Superior temporal gyrus (tissue), 1 donor: ENCODE measurements around the gene HOXC5.

Experiments used
- DNase-seq: peaks from one replicate; pipeline ENCODE4 v3.0.0-alpha.2; 2016; ENCODE audit errors: extremely low spot score

HOXC5 gene

DNA sequence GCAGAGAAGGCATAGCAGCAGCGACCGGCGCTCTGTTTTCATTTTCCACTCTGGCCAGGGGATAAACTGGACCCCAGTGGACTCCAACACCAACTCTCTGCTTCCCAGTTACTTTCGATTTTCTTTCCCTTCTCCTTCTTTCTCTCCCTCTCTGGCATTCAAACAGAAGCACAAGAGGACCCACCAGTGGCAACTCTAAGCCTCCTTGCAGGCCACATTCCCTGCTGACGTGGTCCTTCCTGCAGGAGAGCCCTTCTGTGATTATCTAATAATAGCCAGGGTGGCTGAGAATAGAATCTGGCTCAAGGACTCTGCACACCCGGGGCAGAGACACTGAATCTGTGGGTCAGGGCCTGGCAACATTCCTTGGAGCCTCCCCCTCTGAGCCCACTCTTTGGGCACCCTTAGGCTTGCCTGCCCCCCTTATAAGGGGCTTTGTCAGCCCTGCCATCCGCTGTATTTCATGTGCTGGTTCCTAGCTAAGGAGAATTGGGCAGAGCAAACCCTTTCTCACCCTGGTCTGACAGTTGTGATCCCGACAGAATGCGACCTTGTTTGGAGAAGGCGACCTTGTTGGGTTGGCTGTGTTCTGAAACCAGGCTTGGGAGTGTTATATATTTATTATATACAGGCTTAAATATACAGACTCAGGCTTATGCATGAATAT, 12.8 kb upstream of the HOXC5 start:
- DNase-seq: no peak

DNA sequence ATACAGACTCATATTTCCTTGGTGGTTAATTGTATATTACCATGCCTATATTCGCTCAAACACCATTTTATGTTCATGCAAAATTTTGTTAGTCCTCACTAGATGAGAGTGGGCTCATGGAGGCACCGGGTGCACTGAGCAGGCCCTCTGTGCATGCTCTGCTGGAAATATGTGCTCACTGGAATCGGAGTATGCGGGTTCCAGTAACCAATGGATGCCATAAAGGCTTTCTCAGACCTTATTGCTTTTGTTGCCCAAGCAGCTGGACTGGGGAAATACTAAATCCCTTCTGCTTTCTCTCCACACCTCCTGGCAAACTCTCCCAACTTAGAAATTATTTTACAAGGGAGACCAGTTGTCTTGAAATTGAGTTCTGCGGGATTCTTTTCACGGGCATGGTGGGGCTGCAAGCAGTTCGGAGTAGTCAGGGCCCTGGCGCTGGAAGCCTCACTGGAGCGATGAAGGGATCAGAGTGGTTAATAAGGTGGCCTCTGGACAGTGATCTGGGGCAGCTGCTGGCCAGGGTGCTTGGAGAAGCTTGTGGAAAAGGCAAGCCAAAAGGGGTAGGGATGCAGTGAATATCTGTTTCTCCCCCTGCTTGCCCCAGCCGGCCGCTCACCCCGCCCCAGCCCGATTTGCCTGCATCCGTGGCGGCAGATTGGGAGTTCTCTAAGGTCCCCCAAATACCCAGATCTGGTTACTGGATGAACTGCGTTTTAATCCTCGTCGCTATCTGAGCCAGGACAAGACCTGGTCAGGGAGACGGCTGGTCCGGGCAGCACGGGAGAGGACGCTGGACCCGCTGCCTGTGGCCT, 12.1 kb upstream of the HOXC5 start:
- no peak for DNase-seq

DNA sequence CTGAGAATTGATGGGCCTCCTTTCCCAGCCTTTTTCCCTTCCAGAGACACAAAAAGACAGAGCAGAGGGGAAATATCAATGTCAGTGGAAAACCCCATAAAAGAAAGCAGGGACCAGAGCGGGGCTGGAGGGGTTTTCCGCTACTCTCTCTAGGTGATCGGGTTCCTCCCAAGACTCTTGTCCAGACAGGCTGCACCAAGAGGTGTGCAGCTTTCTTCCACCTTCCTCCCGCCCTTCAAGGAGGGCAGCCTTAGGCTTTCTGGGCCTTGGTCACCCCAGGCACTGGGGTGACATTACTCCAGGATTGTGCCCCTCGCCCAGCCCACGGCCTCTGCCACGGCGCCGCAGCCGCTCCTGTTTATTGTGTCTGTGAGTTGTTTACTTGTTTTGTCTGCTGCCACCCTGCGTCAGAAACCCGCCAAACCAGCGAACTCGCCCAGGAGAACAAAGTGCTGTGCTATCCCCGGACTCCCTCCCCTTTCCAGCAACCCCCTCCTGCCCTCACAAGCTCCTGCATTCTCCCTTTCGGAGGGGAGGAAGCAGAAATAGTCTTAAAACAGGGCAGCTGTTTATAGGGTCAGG, 11.3 kb upstream of the HOXC5 start:
- DNase-seq: no peak

DNA sequence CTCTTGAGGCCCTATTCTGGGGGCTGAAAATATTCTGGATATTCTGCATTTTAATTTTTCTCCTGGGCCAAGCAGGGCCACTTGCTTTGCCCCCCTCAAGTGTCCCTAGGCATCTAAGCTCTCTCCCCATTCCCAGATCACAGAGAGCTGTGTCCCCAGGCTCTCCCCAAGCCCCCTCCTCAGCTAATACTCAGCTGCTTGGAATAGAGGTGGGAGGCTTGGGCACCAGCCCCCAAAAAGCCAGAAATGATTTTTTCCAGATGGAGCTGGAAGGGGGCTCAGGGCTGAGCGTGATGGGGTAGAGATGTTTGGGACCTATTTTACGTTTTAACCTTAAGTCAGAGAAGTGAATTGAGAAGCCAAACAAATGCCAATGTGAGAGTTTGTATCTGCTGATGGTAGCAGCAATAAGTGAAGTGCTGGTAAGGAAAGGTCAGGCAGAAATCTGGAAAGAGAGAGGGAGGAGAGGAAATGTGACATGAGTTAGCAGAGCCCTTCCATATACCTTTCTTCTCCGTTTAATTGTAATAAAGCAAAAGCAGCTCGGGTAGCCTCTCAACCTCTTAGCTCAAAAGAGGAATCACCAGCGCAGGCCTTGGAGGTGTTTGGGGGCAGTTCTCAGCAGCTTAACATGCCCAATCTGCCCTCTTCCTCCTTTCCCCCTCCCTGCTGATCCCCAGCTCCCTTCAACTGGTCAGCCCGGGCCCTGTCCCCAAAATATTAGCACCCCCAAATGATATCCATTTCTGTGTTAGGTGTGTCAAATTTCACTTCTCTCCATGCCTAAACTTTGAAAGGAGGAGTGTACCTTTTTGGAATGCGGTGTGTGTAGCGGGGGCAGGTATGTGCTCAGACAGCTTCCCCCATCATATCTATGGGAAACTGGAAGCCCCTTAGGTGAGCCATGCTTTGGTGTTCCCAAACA, 9.6 kb upstream of the HOXC5 start:
- DNase-seq: no peak

DNA sequence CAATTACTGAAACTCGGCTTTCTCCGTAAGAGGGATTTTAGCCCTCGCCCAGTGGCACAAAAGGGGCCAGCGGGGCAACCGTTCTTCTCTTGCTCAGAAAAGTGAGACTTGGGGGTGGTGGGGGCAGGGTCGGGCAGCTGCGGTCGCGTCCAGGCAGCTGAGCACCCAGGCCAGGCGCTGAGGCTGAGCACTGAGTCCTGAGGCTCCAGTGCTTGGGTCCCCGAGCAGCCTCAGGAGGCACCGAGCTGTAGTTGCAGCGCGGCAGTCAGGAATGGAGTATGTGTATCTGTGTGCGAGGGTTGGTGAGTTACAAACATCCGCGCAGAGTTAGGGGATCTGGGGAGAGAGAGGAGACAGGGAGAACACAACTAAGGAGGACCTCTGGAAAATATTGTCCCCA, 8.7 kb upstream of the HOXC5 start:
- DNase-seq: no peak

DNA sequence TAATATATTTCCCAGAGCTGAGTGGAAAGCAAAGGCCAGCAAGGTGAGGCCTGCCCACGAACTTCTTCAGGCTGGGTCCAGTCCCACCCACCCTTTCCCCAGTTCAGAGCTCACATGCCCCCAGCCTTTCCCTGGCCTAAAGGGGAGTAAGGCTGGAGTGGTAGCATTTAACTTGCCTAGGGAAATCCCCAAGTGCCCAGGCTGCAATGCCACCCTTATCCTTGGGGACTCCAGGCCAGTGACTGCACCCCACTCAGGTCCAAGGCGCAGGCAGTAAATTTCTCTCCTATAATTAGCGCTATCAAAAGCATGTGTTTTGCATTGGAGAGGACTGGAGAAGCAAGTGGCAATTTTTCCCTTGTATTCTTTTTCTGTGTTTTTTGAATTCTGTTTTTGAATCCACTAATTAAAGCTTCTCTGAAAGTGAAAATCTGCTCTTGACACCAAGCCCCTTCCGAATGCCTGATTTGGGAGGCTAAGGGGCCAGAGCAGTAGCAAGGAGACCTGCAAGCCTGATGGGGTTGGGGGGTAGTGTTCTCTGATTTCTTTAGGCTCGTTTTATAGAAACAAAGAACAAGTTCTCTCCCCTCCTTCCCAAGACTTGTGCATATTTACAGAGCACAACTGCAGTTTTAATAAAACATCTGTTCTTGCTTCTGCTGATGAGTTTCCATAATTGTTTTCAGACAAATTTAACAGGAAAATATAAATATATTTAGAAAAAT, 8.1 kb upstream of the HOXC5 start:
- DNase-seq: no peak

DNA sequence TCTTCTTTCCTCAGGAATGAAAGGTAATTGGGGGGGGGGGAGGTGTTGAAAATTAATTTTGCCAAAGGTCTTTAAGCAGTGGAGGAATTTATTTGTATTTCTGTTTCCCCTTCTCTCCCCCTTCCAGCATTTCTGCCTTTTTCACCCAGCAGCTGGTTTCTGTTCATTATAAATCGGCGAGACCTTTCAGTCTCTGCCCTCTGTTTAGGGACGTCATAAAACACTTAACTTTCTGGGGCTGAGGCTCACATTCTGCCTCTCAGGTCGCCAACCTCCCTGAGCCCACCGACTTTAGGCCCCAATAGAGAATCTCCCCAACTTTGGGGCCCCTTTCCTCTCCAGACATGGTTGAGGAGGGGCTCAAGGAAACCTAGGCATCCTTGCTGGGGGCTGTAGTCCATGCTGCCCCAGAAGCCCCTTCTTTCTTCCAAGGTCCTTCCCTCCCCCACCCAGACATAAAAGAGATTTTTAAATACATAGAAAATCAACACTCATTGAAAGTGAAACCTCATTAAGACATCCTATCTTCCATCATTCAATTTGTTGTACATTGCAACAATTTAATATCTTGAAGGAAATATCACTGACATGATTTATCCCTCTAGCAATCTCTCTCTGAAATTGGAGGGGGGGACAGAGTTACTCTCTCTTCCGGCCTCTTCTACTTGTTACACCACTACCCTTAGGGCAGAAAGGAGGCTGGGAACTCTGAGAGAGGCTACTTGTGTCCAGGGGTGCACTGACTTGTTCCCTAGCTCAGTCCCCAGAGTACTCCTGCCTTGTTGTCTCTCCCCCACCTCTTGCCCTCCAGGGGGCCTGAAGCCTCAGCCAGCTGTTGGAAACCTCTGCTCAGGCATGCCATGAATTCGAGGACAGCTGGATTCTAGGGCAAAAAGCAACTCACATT, 7.1 kb upstream of the HOXC5 start:
- no peak for DNase-seq

DNA sequence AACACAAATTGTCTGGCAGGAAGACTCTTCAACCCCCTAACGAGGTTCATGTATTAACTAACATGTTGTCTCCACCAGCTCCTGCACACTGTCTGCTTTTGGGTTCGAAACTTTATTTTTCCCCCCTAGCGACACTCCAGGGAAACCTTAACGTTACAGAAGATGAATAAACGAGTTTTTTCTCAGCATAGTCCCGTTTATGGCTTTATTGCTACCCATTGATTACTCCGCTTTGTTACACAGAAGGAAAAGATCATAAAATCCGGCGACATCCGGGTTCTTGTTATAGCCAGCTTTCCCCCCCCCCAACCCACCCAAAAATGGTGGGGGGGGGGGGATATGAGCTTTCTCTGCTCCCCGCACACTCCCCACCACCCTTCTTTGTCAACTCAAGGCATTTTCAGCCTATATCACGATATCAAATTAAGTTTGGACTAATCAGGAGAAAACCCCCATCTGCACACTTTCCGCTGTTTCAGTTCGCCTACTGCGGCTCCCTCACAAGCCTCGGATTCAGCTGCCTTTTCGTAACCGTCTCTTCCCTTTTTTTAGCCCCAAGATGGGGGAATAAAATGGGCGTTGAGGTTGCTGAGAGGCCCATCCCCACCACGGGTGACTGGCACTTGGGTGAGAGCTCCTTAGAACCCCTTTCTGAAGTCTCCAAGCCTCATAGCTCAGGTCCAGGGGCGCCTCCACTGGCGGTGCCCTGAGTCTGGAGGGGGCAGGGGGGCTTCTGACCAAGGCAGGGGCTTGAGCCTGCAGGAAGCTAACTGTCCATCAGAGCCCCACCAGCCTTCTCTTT, 6.0 kb upstream of the HOXC5 start:
- no peak for DNase-seq

DNA sequence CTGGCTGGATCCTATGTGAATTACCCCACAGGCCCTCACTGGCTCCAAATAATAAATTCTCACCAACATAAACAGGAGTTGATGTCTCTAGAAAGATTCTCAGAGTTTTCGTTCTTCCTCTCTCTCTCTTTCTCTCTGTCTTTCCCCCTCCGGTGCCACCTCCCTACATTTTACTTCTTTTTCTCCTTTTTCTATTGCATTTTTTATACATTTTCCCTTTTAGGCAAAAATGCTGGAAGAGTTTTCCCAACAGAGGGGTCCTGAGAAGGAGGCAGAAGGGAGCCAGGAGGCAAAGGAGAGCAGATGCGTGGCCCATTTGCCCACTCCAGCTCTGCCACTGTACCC, 5.4 kb upstream of the HOXC5 start:
- DNase-seq: no peak

DNA sequence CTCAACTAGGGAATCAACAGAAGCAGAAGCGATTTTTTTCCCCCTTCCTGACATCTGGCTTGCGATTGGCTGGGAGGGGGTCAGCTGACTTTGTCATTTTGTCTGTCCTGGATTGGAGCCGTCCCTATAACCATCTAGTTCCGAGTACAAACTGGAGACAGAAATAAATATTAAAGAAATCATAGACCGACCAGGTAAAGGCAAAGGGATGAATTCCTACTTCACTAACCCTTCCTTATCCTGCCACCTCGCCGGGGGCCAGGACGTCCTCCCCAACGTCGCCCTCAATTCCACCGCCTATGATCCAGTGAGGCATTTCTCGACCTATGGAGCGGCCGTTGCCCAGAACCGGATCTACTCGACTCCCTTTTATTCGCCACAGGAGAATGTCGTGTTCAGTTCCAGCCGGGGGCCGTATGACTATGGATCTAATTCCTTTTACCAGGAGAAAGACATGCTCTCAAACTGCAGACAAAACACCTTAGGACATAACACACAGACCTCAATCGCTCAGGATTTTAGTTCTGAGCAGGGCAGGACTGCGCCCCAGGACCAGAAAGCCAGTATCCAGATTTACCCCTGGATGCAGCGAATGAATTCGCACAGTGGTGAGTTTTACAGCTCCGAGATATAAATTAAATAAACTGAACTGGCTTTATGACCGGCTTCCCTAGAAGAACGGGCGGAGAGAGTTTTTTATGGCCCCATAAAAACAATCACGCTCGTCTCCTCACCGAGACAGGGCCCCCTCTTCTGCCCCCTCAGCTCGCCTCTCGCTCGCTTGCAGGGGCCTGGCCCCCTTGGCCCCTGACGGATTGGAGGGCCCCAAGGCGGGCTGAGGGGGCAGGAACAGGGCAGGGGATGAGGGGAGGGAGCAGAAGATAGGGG, 4.3 kb upstream of the HOXC5 start, which contains the start of gene HOXC6:
HOXC6 (plus strand) TSS at position 127 of the 888 bp plus-strand sequence; CDS start at position 209, 82 bp downstream.
- DNase-seq: no peak

DNA sequence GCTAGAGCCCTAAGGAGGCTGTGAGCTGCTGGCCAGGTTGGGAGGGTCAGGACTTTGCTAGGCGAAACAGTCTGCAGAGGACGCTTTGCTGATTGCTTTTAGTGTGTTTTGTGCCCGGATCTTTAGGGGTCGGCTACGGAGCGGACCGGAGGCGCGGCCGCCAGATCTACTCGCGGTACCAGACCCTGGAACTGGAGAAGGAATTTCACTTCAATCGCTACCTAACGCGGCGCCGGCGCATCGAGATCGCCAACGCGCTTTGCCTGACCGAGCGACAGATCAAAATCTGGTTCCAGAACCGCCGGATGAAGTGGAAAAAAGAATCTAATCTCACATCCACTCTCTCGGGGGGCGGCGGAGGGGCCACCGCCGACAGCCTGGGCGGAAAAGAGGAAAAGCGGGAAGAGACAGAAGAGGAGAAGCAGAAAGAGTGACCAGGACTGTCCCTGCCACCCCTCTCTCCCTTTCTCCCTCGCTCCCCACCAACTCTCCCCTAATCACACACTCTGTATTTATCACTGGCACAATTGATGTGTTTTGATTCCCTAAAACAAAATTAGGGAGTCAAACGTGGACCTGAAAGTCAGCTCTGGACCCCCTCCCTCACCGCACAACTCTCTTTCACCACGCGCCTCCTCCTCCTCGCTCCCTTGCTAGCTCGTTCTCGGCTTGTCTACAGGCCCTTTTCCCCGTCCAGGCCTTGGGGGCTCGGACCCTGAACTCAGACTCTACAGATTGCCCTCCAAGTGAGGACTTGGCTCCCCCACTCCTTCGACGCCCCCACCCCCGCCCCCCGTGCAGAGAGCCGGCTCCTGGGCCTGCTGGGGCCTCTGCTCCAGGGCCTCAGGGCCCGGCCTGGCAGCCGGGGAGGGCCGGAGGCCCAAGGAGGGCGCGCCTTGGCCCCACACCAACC, 3.1 kb upstream of the HOXC5 start:
- no peak for DNase-seq

DNA sequence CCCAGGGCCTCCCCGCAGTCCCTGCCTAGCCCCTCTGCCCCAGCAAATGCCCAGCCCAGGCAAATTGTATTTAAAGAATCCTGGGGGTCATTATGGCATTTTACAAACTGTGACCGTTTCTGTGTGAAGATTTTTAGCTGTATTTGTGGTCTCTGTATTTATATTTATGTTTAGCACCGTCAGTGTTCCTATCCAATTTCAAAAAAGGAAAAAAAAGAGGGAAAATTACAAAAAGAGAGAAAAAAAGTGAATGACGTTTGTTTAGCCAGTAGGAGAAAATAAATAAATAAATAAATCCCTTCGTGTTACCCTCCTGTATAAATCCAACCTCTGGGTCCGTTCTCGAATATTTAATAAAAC, 2.4 kb upstream of the HOXC5 start:
- DNase-seq: no peak

DNA sequence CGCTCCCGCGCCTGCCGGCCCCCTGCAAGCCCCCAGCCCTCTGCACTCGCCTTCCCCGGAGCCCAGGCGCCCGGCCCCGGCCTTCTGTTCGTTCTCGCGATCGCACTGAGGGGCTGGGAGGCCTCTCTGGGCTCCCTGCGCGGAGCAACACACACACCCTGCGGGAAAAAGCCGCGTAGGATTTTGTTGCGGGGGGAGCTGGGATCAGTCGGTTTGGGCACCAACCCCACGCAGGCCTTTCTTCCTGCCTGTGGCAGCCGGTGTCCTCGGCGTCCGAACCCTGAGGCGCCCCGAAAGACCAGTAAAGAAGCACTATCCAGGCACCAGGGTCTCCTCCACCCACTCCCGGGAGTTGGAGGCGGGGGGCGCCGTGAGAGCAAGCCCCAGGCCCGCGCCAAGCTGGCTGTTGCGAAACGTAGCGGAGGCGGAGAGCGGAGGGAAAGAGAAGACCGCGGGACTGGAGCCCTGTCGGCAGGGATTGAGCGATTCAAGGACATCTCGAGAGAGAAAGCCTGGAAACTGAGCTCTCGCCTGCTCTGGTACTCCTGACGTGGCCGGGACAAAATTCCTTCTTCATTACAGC, 1.9 kb upstream of the HOXC5 start:
- DNase-seq: no peak

DNA sequence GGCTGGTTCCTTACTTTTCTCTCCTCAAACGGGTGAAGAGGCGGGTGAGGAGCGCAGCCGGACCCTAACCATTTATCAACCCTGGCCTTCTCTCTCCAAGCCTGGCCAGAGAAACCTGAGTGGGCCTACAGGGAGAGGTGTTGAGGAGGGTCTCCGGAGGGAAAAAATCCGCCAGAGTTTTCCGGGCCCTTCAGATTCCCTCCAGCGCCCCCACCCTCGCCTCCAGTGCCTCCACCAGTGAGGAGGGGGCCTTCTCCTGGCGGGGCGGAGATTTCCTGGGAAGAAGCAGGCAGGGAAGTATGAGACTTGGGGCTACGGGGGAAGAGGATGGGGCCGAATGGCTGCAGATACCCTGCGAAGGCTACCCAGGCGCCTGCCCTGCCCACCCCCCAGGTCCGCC, 1.4 kb upstream of the HOXC5 start:
- no peak for DNase-seq

DNA sequence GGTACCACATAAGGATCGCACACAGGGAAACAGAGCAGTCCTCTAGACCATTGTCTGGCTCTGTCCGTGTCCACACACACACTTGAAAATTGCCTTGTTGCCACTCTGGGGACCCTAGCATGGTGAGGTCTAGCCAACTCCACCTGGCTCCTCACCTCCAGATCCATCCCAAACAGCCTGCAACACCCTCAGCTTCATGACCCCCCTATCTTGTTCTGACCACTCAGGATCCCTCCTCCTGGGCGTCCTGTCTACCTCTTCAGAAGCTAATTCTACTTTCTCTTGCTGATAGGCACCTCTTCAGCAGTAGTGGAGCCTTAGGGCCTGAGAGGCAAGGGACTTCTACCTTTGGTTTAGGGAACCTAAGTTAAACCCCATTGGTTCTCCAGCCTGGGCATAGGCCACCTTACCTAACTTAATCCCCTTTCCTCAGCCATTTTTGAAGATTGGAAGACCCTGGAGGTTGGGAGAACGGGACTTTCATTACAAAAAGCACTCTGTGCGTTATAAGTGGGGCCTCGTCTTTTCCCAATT, 697 bp upstream of the HOXC5 start:
- DNase-seq: no peak

DNA sequence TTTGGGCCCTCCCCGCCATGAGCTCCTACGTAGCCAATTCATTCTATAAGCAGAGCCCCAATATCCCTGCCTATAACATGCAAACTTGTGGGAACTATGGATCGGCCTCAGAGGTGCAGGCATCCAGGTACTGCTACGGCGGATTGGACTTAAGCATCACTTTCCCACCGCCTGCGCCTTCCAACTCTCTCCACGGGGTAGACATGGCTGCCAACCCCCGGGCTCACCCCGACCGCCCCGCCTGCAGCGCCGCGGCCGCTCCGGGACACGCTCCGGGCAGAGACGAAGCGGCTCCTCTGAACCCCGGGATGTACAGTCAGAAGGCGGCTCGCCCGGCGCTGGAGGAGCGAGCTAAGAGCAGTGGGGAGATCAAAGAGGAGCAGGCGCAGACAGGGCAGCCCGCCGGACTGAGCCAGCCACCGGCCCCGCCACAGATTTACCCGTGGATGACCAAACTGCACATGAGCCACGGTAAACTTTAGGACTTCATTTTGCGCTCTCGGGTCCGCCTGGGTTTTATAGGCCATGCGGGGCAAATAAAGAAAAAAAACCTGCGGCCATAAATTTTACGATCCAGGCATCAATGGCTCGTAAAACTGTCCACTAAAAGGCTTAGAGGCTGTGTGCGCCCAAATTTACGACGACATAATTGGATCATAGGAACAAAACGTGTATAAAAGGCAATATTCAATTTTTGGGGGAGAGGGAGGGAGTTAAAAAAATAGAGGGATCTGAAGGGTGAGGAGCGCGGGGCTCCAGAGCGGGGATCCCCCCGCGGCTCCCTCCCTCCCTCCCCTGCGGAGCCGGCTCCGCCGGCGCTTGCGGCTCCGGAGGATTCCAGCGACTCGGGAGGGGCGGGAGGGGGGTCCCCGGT, 493 bp downstream of the HOXC5 start:
- no peak for DNase-seq
